GM10248 (cell line): ENCODE measurements around the gene NCK1.
"Not testable (repeated sequence)": the region's sequence is repeated elsewhere in the genome, so short reads cannot be mapped to it uniquely, and the experiment has no call there.

ENCODE experiments used
- CTCF ChIA-PET: fragments of 300-600 bp; sonication (Branson Sonifier 250); formaldehyde crosslinking; extraction: SDS; loops from one replicate; lab custom pipeline; 2021; ENCODE audit warnings: antibody characterized with exemption; lab: Yijun Ruan, JAX
- POLR2A ChIA-PET: fragments of 350-650 bp; sonication (Branson Sonifier 250); formaldehyde crosslinking; extraction: SDS; loops from one replicate; lab custom pipeline; 2020; ENCODE audit warnings: antibody characterized with exemption; lab: Yijun Ruan, JAX
- DNase-seq: peaks from one replicate; pipeline ENCODE4 v3.0.0; 2012; ENCODE audit errors: extremely low spot score
- TF ChIP-seq, protein P1 (sequence below): IDR thresholded peaks from 2 replicates; pipeline ENCODE4 v1.5.1; 2012; ENCODE audit warnings: mild to moderate bottlenecking, low read depth; ENCODE audit errors: extremely low read depth, missing control alignments, control extremely low read depth

The NCK1 gene

DNA sequence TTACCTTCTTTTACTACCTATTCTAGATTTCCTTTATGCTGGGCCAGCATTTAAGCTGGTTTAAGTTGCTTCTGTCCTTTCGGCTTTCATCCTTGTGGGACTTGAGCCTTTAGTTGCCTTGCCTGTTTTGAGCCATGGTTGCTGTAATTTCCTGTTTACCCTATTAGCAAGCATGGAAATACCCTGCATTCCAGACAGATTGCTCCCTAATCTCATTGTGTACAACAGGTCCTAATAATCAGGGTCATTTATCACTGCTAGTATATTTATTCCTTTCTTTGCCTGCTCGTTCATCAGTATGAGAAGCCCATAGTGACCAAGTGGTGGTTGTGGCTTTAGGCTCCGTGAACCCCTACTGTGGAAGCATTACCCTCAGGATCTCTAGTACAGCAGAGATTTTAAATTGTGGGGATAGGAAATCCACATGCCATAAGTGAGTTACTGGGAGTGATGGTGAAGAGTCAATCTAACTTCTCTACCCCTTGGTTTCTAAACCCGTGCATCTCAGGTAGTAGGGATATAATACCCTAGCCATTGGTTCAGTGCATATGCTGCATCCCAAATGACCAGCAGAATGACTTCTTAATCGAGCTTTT lies 31.9 kb downstream of the NCK1 start:
- TF ChIP-seq, protein P1, sequence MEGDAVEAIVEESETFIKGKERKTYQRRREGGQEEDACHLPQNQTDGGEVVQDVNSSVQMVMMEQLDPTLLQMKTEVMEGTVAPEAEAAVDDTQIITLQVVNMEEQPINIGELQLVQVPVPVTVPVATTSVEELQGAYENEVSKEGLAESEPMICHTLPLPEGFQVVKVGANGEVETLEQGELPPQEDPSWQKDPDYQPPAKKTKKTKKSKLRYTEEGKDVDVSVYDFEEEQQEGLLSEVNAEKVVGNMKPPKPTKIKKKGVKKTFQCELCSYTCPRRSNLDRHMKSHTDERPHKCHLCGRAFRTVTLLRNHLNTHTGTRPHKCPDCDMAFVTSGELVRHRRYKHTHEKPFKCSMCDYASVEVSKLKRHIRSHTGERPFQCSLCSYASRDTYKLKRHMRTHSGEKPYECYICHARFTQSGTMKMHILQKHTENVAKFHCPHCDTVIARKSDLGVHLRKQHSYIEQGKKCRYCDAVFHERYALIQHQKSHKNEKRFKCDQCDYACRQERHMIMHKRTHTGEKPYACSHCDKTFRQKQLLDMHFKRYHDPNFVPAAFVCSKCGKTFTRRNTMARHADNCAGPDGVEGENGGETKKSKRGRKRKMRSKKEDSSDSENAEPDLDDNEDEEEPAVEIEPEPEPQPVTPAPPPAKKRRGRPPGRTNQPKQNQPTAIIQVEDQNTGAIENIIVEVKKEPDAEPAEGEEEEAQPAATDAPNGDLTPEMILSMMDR: no peak
- POLR2A ChIA-PET: no interaction called here
- CTCF ChIA-PET: no interaction called here
- DNase-seq: no peak

DNA sequence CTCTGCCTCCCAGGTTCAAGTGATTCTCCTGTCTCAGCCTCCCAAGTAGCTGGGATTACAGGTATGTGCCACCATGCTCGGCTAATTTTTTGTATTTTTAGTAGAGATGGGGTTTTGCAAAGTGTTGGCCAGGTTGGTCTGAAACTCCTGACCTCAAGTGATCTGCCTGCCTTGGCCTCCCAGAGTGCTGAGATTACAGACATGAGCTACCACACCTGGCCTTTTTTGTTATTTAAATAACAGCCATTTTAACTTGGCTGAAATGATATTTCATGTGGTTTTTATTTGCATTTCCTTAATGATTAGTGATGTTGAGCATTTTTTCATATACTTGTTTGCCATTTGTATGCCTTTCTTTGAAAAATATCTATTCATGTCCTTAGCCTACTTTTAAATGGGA lies 35.2 kb downstream of the NCK1 start:
- CTCF ChIA-PET: interaction anchor here (0.6 to 2.2 kb wide), 3 partner anchors 13 to 77 kb away, joined by 3 to 14 read pairs (median 3); no protein-coding TSS in a partner anchor
- POLR2A ChIA-PET, DNase-seq: not testable (repeated sequence)

DNA sequence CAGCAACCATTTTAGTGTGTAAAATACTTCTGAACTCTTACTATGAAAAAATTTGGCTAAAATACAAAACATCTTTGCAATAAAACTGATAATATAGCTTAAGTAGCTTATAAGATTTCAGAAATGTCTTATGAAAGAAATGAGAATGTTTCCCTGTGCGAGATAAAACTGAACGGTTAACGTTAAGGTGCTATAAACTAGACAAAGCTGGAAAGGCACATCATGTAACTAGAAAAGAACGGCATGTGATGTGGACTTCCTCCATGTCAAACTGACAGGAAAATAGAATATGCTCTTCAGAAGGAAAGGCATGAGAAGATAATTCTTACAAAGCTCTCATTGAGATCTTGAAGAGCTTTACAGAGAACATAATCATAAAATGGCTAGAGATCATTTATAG lies 36.5 kb downstream of the NCK1 start:
- ChIA-PET POLR2A (no interaction called here), CTCF (interaction anchor here (1.2 to 2.2 kb wide), 6 partner anchors 9 to 146 kb away, joined by 3 to 14 read pairs (median 4); partner anchors contain the start of gene STAG1)
- TF ChIP-seq, protein P1: no peak
- no peak for DNase-seq

DNA sequence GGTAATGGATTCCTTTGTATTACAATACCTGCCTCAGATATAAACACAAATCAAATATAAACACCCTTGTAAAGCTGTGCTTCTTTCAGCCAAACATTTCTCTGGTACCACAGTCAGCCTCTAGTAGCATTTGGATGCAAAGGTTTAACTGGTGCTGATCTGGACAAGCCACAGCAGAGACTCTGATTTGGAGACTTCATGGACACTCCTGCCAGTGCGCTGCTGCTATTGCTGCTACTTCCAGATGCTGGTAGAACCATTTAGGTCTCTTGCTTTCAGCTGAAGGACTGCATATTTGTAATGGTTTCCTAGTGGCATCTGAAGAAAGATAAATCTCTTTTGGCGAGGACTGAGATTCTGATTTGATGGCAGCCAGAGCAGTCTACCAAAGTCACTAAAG lies 36.9 kb downstream of the NCK1 start:
- DNase-seq: no peak
- ChIA-PET CTCF (interaction anchor here (1.3 to 2.2 kb wide), 5 partner anchors 9 to 146 kb away, joined by 3 to 14 read pairs (median 4); partner anchors contain the start of gene STAG1), POLR2A (no interaction called here)
- TF ChIP-seq, protein P1: no peak

DNA sequence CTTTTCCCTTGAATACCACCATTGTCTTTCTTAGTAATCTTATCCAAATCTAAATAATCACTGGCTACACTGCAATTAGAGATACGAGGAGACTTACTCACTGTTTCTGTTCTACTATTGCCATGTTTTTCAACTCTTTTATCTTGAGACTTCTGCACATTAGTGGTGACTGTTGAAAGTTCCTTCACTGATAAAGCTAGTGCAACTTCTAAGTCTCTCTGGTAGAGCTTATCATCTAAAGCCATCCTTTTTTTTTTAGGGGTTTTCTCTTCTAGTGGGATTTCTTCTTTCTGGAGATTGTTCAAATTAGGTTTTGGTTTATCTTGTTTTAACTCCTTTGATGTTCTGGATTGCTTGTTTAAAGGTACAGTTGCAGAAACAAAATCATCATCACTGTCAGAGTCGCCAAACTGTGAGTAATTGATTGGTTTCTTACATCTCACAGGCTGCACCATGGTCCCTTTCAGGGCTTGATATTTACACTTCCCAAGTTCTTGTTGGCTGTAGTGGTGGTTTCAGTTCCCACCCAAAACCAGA lies 37.7 kb downstream of the NCK1 start:
- TF ChIP-seq, protein P1: no peak
- CTCF ChIA-PET: interaction anchor here (1.3 to 1.4 kb wide), 3 partner anchors 8 to 147 kb away, joined by 3 to 4 read pairs (median 4); partner anchors contain the start of gene STAG1
- no peak for DNase-seq
- POLR2A ChIA-PET: no interaction called here

DNA sequence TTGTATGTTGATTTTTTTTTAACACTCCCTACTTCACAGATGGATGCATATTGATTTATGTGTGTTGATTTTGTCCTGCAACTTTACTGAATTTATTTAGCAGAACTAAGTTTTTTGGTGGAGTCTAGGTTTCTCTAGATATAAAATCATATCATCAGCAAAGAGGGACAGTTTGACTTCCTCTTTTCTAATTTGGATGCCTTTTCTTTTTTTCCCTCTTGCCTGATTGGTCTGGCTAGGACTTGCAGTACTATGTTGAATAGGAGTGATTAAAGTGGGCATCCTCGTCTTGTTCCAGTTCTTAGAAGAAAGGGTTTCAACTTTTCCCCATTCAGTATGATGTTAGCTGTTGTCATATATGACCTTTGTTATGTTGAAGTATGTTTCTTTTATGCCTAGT lies 38.7 kb downstream of the NCK1 start:
- DNase-seq, POLR2A ChIA-PET: not testable (repeated sequence)
- CTCF ChIA-PET: interaction anchor here (0.6 kb wide), 1 partner anchor 13 kb away, joined by 3 read pairs; no protein-coding TSS in a partner anchor

DNA sequence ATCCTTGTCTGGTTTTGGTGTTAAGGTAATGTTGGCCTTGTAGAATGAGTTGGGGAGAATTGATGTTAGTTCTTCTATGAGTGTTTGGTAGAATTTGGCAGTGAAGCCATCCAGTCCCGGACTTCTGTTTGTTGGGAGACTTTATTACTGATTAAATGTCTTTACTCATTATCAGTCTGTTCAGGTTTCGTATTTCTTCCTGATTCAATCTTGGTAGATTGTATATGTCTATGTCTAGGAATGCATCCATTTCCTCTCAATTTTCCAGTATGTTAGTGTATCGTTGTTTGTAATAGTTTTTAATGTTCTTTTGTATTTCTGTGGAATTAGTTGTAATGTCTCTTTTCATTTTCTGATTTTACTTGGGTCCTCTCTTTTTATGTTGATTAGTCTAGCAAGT lies 39.4 kb downstream of the NCK1 start:
- TF ChIP-seq, protein P1: no peak
- no peak for DNase-seq
- POLR2A ChIA-PET: no interaction called here
- CTCF ChIA-PET: interaction anchor here (1.1 kb wide), 1 partner anchor 28 kb away, joined by 3 read pairs; no protein-coding TSS in a partner anchor

DNA sequence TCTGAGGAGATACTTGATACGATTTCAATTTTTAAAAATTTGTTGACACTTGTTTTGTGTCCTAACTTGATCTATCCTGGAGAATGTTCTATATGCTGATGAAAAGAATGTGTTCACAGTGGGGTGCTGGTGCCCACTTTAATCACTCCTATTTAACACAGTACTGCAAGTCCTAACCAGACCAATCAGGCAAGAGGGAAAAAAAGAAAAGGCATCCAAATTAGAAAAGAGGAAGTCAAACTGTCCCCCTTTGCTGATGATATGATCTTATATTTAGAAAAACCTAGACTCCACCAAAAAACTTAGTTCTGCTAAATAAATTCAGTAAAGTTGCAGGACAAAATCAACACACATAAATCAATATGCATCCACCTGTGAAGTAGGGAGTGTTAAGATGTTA lies 40.5 kb downstream of the NCK1 start:
- CTCF ChIA-PET, DNase-seq: not testable (repeated sequence)
- POLR2A ChIA-PET: interaction anchor here (0.6 kb wide), 1 partner anchor 671 kb away, joined by 4 read pairs; no protein-coding TSS in a partner anchor
